Transverse colon (tissue), 4 donors: ENCODE data around the gene APOLD1.

Experiments
- CTCF ChIP-seq, 5 experiments: fragments of 200-600 bp in 3 of 5; fragments of 450-650 bp in 2 of 5; sonication (generic) in 3 of 5; IDR thresholded peaks; 1 replicate in 2 of 5; 2 replicates in 3 of 5; pipeline ENCODE4 v1.5.1; 2016 to 2017; ENCODE audit warnings: antibody characterized with exemption in 5 of 5, inconsistent platforms in 3 of 5, mild to moderate bottlenecking in 2 of 5, moderate library complexity in 1 of 5
- EP300 ChIP-seq: sonication (generic); formaldehyde crosslinking; IDR thresholded peaks from one replicate; pipeline ENCODE4 v1.6.1; 2017; ENCODE audit warnings: antibody characterized with exemption, low read depth
- POLR2A ChIP-seq: fragments of 450-650 bp; IDR thresholded peaks from one replicate; pipeline ENCODE4 v1.6.1; 2016; ENCODE audit warnings: antibody characterized with exemption, mild to moderate bottlenecking, moderate library complexity
- POLR2AphosphoS5 ChIP-seq, 3 donors: sonication (generic); formaldehyde crosslinking; IDR thresholded peaks; one replicate each; pipeline ENCODE4 v1.6.1; 2016; ENCODE audit warnings: antibody characterized with exemption in 3 of 3

- TF ChIP-seq CTCF (IDR thresholded peaks at IDR 0.05) (peak; percentile 50 to 67 (median 63)), POLR2AphosphoS5 (IDR thresholded peaks at IDR 0.05) (no peak), POLR2A (no peak), EP300 (no peak)
Measured at GRCh38 chr12:12736759-12737676, 48.4 kb upstream of the APOLD1 start.
